HepG2 (cell line): ENCODE results near the gene A3GALT2. TPM values are rescaled to one million over a fixed set of nuclear protein-coding genes. Genes with fewer than 3 reads are reported as not detected.

Experiments
- AGO2 ChIP-seq: fragments of 200-400 bp; formaldehyde crosslinking; optimal IDR thresholded peaks from 2 replicates; pipeline ENCODE3; 2017; ENCODE audit warnings: mild to moderate bottlenecking, low read depth, low read length, moderate library complexity
- ATAD3A ChIP-seq: sonication (generic); formaldehyde crosslinking; IDR thresholded peaks from 2 replicates; pipeline ENCODE4 v1.4.0; 2020; ENCODE audit warnings: missing genetic modification reagents
- ATF7 ChIP-seq, 2 experiments: fragments of 450-650 bp in 1 of 2; sonication (generic) in 1 of 2; formaldehyde crosslinking in 1 of 2; IDR thresholded peaks; 2 replicates each; pipeline versions ENCODE4 v1.4.0 to v1.6.1; 2016 to 2020; ENCODE audit warnings: antibody characterized with exemption in 1 of 2, mild to moderate bottlenecking in 1 of 2, missing genetic modification reagents in 1 of 2
- ATF7-NPFF ChIP-seq: sonication (generic); formaldehyde crosslinking; IDR thresholded peaks from 2 replicates; pipeline ENCODE4 v1.8.1; 2023; ENCODE audit warnings: mild to moderate bottlenecking, low read depth, missing genetic modification reagents, moderate library complexity
- ELF1 ChIP-seq: sonication (generic); formaldehyde crosslinking; IDR thresholded peaks from 2 replicates; pipeline ENCODE4 v1.4.0; 2020; ENCODE audit warnings: missing genetic modification reagents
- GATA4 ChIP-seq: sonication (generic); IDR thresholded peaks from 2 replicates; pipeline ENCODE4 v1.6.1; 2016; ENCODE audit warnings: antibody characterized with exemption, low read depth, borderline replicate concordance
- HNRNPUL1 ChIP-seq: fragments of 200-400 bp; formaldehyde crosslinking; IDR thresholded peaks from 2 replicates; pipeline ENCODE4 v1.6.1; 2017; ENCODE audit warnings: low read depth, mild to moderate bottlenecking, low read length, moderate library complexity
- KMT2A ChIP-seq: sonication (generic); formaldehyde crosslinking; IDR thresholded peaks from 2 replicates; pipeline ENCODE4 v1.4.0; 2020; ENCODE audit warnings: missing genetic modification reagents
- MIER2 ChIP-seq: IDR thresholded peaks from 2 replicates; pipeline ENCODE4 v1.6.1; 2016; ENCODE audit warnings: missing biosample characterization, missing genetic modification reagents
- MIER3 ChIP-seq: IDR thresholded peaks from 2 replicates; pipeline ENCODE4 v1.6.1; 2016; ENCODE audit warnings: missing compliant biosample characterization, borderline replicate concordance
- MLLT10 ChIP-seq: sonication (generic); formaldehyde crosslinking; IDR thresholded peaks from 2 replicates; pipeline ENCODE4 v1.4.0; 2020; ENCODE audit warnings: missing genetic modification reagents
- MYNN ChIP-seq: sonication (generic); formaldehyde crosslinking; IDR thresholded peaks from 2 replicates; pipeline ENCODE4 v1.4.0; 2020; ENCODE audit warnings: mild to moderate bottlenecking, low read depth, missing genetic modification reagents
- RBM22 ChIP-seq: fragments of 200-400 bp; formaldehyde crosslinking; optimal IDR thresholded peaks from 2 replicates; pipeline ENCODE3; 2017; ENCODE audit warnings: mild to moderate bottlenecking, low read length, moderate library complexity
- SCMH1 ChIP-seq: sonication (generic); formaldehyde crosslinking; IDR thresholded peaks from 2 replicates; pipeline ENCODE4 v1.9.0; 2021; ENCODE audit warnings: missing genetic modification reagents, mild to moderate bottlenecking, borderline replicate concordance
- SKI ChIP-seq: fragments of 450-650 bp; IDR thresholded peaks from one replicate; pipeline ENCODE4 v1.6.1; 2018; ENCODE audit warnings: mild to moderate bottlenecking; ENCODE audit not compliant: partially characterized antibody
- SKIL ChIP-seq: sonication (generic); formaldehyde crosslinking; IDR thresholded peaks from 2 replicates; pipeline ENCODE4 v1.8.0; 2022; ENCODE audit warnings: missing genetic modification reagents, mild to moderate bottlenecking, moderate library complexity, borderline replicate concordance
- SNRNP70 ChIP-seq: fragments of 200-400 bp; formaldehyde crosslinking; IDR thresholded peaks from 2 replicates; pipeline ENCODE4 v1.6.1; 2017; ENCODE audit warnings: mild to moderate bottlenecking, low read depth, low read length, moderate library complexity
- STAT6 ChIP-seq: sonication (generic); formaldehyde crosslinking; IDR thresholded peaks from 2 replicates; pipeline ENCODE4 v1.4.0; 2020; ENCODE audit warnings: missing genetic modification reagents, mild to moderate bottlenecking, borderline replicate concordance
- WIZ ChIP-seq: sonication (generic); formaldehyde crosslinking; IDR thresholded peaks from 2 replicates; pipeline ENCODE4 v1.5.1; 2020; ENCODE audit warnings: mild to moderate bottlenecking, missing genetic modification reagents
- ZBTB38 ChIP-seq: sonication (generic); formaldehyde crosslinking; IDR thresholded peaks from 2 replicates; pipeline ENCODE4 v1.5.1; 2020; ENCODE audit warnings: mild to moderate bottlenecking, missing genetic modification reagents
- ZBTB43 ChIP-seq: sonication (generic); formaldehyde crosslinking; conservative IDR thresholded peaks from 2 replicates; pipeline ENCODE4 v1.4.0; 2020; ENCODE audit warnings: missing genetic modification reagents
- ZNF207 ChIP-seq: fragments of 450-650 bp; IDR thresholded peaks from 2 replicates; pipeline ENCODE4 v1.6.1; 2016; ENCODE audit warnings: antibody characterized with exemption, borderline replicate concordance
- ZNF253 ChIP-seq: sonication (generic); formaldehyde crosslinking; IDR thresholded peaks from 2 replicates; pipeline ENCODE4 v1.8.0; 2022; ENCODE audit warnings: mild to moderate bottlenecking, missing genetic modification reagents, borderline replicate concordance
- ZNF34 ChIP-seq: sonication (generic); formaldehyde crosslinking; IDR thresholded peaks from 2 replicates; pipeline ENCODE4 v1.4.0; 2020; ENCODE audit warnings: mild to moderate bottlenecking, missing genetic modification reagents, borderline replicate concordance
- ZNF552 ChIP-seq: sonication (generic); formaldehyde crosslinking; IDR thresholded peaks from 2 replicates; pipeline ENCODE4 v1.9.0; 2022; ENCODE audit warnings: missing genetic modification reagents, mild to moderate bottlenecking, borderline replicate concordance
- ZNF792 ChIP-seq: IDR thresholded peaks from 2 replicates; pipeline ENCODE4 v1.6.1; 2016
- polyA plus RNA-seq, 8 experiments: library from polyadenylated mRNA; depleted of rRNA in 3 of 8; stranded (reverse) in 7 of 8; unstranded in 1 of 8; fragments of >200 nt; fragmentation: Illumina TruSeq in 4 of 8; extraction: Trizol in 4 of 8; gene quantifications; 2 replicates each; pipeline versions ENCODE4 v1.2.1 to v1.2.3, GENCODE V29; 2011 to 2016; ENCODE audit warnings: low read depth in 4 of 8, missing spikeins in 1 of 8, mixed read lengths in 1 of 8; ENCODE audit not compliant: insufficient read depth in 1 of 8
- total RNA-seq, 5 experiments: library from RNA; depleted of rRNA; stranded (reverse); fragments of >200 nt; fragmentation: Illumina TruSeq; extraction: Trizol; gene quantifications; 2 replicates each; pipeline ENCODE4 v1.2.3, GENCODE V29; 2016; ENCODE audit warnings: low read depth in 1 of 5

A3GALT2 gene
- total and polyA plus RNA-seq, 2 of the 13 experiments (the other 11 are each of a cell fraction or from before 2014, with no cell fraction given), result not detected

GRCh38 chr1:33258788-33259274 is 62.1 kb downstream of the A3GALT2 start (continued):
- TF ChIP-seq ELF1 (CRISPR knock-in tag) (no peak), MIER3 (CRISPR knock-in tag) (peak; percentile 48; the same call in 1 of the 2 replicates), STAT6 (CRISPR knock-in tag) (no peak), ATF7 (IDR thresholded peaks at IDR 0.05) (no peak), ATF7 (CRISPR knock-in tag; IDR thresholded peaks at IDR 0.05) (no peak), HNRNPUL1 (no peak), ZNF552 (CRISPR knock-in tag) (no peak), KMT2A (CRISPR knock-in tag) (peak; percentile 32; the same call in 1 of the 2 replicates), ZNF792 (CRISPR knock-in tag) (0 out of 2 replicates have a peak, but pooled peaks have one; percentile 16), RBM22 (peak; percentile 75), ATAD3A (CRISPR knock-in tag) (no peak), ATF7-NPFF (CRISPR knock-in tag) (peak; percentile 54; the same call in 1 of the 2 replicates), ZBTB43 (CRISPR knock-in tag) (no peak; the same call in 1 of the 2 replicates), AGO2 (no peak), MYNN (CRISPR knock-in tag) (no peak), ZNF207 (no peak), ZNF34 (CRISPR knock-in tag) (no peak), SNRNP70 (no peak), MLLT10 (CRISPR knock-in tag) (no peak), WIZ (CRISPR knock-in tag) (0 out of 2 replicates have a peak, but pooled peaks have one; percentile 48), SKIL (CRISPR knock-in tag) (peak; percentile 53; the same call in 1 of the 2 replicates), SKI (no peak), SCMH1 (CRISPR knock-in tag) (no peak), MIER2 (CRISPR knock-in tag) (no peak), ZBTB38 (CRISPR knock-in tag) (no peak), GATA4 (no peak), ZNF253 (CRISPR knock-in tag) (no peak)
